IMR-90 (cell line): ENCODE results near the gene OTOL1. TPM values are rescaled to one million over a fixed set of nuclear protein-coding genes. Genes with fewer than 3 reads are reported as not detected.

Experiments used
- ATAC-seq: fragments of 200-7000 bp; cut with Tn5 transposase; 2 replicates; pipeline ENCODE4 v1.9.1; 2020; ENCODE audit warnings: low read depth, mild to moderate bottlenecking, moderate library complexity
- BruUV-seq: library from RNA; stranded (reverse); fragments of 400-500 nt; replicated peaks from 2 replicates; lab custom pipeline; 2021; lab: Mats Ljungman, UMichigan
- CTCF ChIA-PET: fragments of 300-600 bp; formaldehyde crosslinking; extraction: SDS; loops from one replicate; lab custom pipeline; 2021; ENCODE audit warnings: antibody characterized with exemption; lab: Yijun Ruan, JAX
- POLR2A ChIA-PET: fragments of 300-600 bp; sonication (Branson Sonifier 250); formaldehyde crosslinking; loops from one replicate; lab custom pipeline; 2022; ENCODE audit warnings: antibody characterized with exemption; ENCODE audit not compliant: unreplicated experiment; lab: Charles Lee
- DNase-seq: peaks from one replicate; pipeline ENCODE4 v3.0.0; 2013
- H2AFZ ChIP-seq: replicated peaks from 2 replicates; pipeline ENCODE3; 2013; ENCODE audit warnings: low read length, mild to moderate bottlenecking; ENCODE audit not compliant: poor library complexity
- H2AK5ac ChIP-seq: 2 replicates; pipeline ENCODE4 v1.6.1; 2013; ENCODE audit warnings: low read depth, low read length, inconsistent platforms
- H2AK9ac ChIP-seq: replicated peaks from 2 replicates; pipeline ENCODE3; 2013; ENCODE audit warnings: mild to moderate bottlenecking, low read depth, low read length, moderate library complexity; ENCODE audit not compliant: poor library complexity
- H2BK120ac ChIP-seq: 2 replicates; pipeline ENCODE4 v1.6.1; 2013; ENCODE audit warnings: low read depth, low read length, inconsistent platforms
- H2BK15ac ChIP-seq: 3 replicates; pipeline ENCODE4 v1.6.1; 2013; ENCODE audit warnings: low read depth, low read length, inconsistent platforms
- H2BK20ac ChIP-seq: 2 replicates; pipeline ENCODE4 v1.6.1; 2013; ENCODE audit warnings: low read depth, mild to moderate bottlenecking, inconsistent platforms, low read length, moderate library complexity
- H2BK5ac ChIP-seq: 2 replicates; pipeline ENCODE4 v1.6.1; 2013; ENCODE audit warnings: mild to moderate bottlenecking, low read depth, low read length, inconsistent platforms; ENCODE audit not compliant: poor library complexity, severe bottlenecking
- H3K14ac ChIP-seq: replicated peaks from 2 replicates; pipeline ENCODE4 v1.6.1; 2013; ENCODE audit warnings: low read depth, low read length, inconsistent platforms
- H3K18ac ChIP-seq: 2 replicates; pipeline ENCODE4 v1.6.1; 2013; ENCODE audit warnings: low read depth, low read length, control low read depth
- H3K23ac ChIP-seq: 2 replicates; pipeline ENCODE4 v1.6.1; 2013; ENCODE audit warnings: low read depth, low read length, inconsistent platforms
- H3K27ac ChIP-seq: 2 replicates; pipeline ENCODE4 v1.5.1; 2013; ENCODE audit warnings: mild to moderate bottlenecking, control low read depth, low read length; ENCODE audit not compliant: insufficient read depth
- H3K27me3 ChIP-seq: 2 replicates; pipeline ENCODE4 v1.6.1; 2013; ENCODE audit warnings: low read length; ENCODE audit not compliant: control insufficient read depth, insufficient read depth
- H3K36me3 ChIP-seq: 2 replicates; pipeline ENCODE4 v1.6.1; 2013; ENCODE audit warnings: low read length, mixed read lengths; ENCODE audit not compliant: control insufficient read depth, insufficient read depth
- H3K4ac ChIP-seq: 2 replicates; pipeline ENCODE4 v1.6.1; 2013; ENCODE audit warnings: low read depth, low read length, inconsistent platforms
- H3K4me1 ChIP-seq: 2 replicates; pipeline ENCODE4 v1.6.1; 2013; ENCODE audit warnings: low read length, mixed read lengths; ENCODE audit not compliant: control insufficient read depth, insufficient read depth
- H3K4me2 ChIP-seq: 2 replicates; pipeline ENCODE4 v1.6.1; 2013; ENCODE audit warnings: low read depth, mild to moderate bottlenecking, control low read depth, low read length, moderate library complexity
- H3K4me3 ChIP-seq: 2 replicates; pipeline ENCODE4 v1.5.1; 2013; ENCODE audit warnings: low read depth, mild to moderate bottlenecking, control low read depth, low read length, moderate library complexity; ENCODE audit not compliant: insufficient read depth
- H3K56ac ChIP-seq: 2 replicates; pipeline ENCODE4 v1.6.1; 2013; ENCODE audit warnings: low read length, inconsistent platforms; ENCODE audit not compliant: insufficient read depth; ENCODE audit errors: extremely low read depth
- H3K79me1 ChIP-seq, 2 experiments: 2 replicates each; pipeline ENCODE4 v1.6.1; 2013; ENCODE audit warnings: low read length in 2 of 2, inconsistent platforms in 1 of 2, low read depth in 1 of 2
- H3K9ac ChIP-seq: 2 replicates; pipeline ENCODE4 v1.6.1; 2013; ENCODE audit warnings: low read depth, low read length, control low read depth
- H3K9me1 ChIP-seq: 2 replicates; pipeline ENCODE4 v1.6.1; 2013; ENCODE audit warnings: low read length, inconsistent platforms; ENCODE audit not compliant: insufficient read depth
- H3K9me3 ChIP-seq: 2 replicates; pipeline ENCODE4 v1.6.1; 2013; ENCODE audit warnings: low read length; ENCODE audit not compliant: control insufficient read depth, insufficient read depth
- H4K20me1 ChIP-seq: 2 replicates; pipeline ENCODE4 v1.6.1; 2013; ENCODE audit warnings: low read length, inconsistent platforms; ENCODE audit not compliant: insufficient read depth
- H4K5ac ChIP-seq: 2 replicates; pipeline ENCODE4 v1.6.1; 2013; ENCODE audit warnings: mild to moderate bottlenecking, low read depth, low read length, control low read depth
- H4K8ac ChIP-seq, 2 experiments: 2 replicates each; pipeline ENCODE4 v1.6.1; 2013; ENCODE audit warnings: low read depth in 2 of 2, low read length in 2 of 2, control low read depth in 1 of 2, inconsistent platforms in 1 of 2
- H4K91ac ChIP-seq: 2 replicates; pipeline ENCODE4 v1.6.1; 2013; ENCODE audit warnings: low read depth, low read length, inconsistent platforms; ENCODE audit not compliant: insufficient read depth
- CEBPB ChIP-seq: IDR thresholded peaks from 2 replicates; pipeline ENCODE4 v1.6.1; 2012; ENCODE audit warnings: low read depth, low read length, improper control_type of control experiment
- FOS ChIP-seq: fragments of 150-350 bp; IDR thresholded peaks from 2 replicates; pipeline ENCODE4 v1.6.1; 2016; ENCODE audit warnings: low read depth, low read length
- MAFK ChIP-seq: IDR thresholded peaks from 2 replicates; pipeline ENCODE4 v1.6.1; 2012; ENCODE audit warnings: low read depth, low read length, improper control_type of control experiment
- MAZ ChIP-seq: IDR thresholded peaks from 2 replicates; pipeline ENCODE4 v1.6.1; 2012; ENCODE audit warnings: low read depth, mild to moderate bottlenecking, low read length, improper control_type of control experiment, moderate library complexity, borderline replicate concordance
- MXI1 ChIP-seq: IDR thresholded peaks from 2 replicates; pipeline ENCODE4 v1.6.1; 2012; ENCODE audit warnings: low read depth, mild to moderate bottlenecking, low read length, moderate library complexity, borderline replicate concordance
- NFE2L2 ChIP-seq: fragments of 150-350 bp; IDR thresholded peaks from 2 replicates; pipeline ENCODE4 v1.6.1; 2016; ENCODE audit warnings: low read depth, mild to moderate bottlenecking, low read length
- POLR2A ChIP-seq: IDR thresholded peaks from 2 replicates; pipeline ENCODE4 v1.6.1; 2012; ENCODE audit warnings: mild to moderate bottlenecking, low read depth, low read length
- RAD21 ChIP-seq: IDR thresholded peaks from 2 replicates; pipeline ENCODE4 v1.6.1; 2012; ENCODE audit warnings: low read length, improper control_type of control experiment
- RCOR1 ChIP-seq: IDR thresholded peaks from 2 replicates; pipeline ENCODE4 v1.6.1; 2012; ENCODE audit warnings: mild to moderate bottlenecking, low read length, improper control_type of control experiment; ENCODE audit not compliant: insufficient replicate concordance
- SMC3 ChIP-seq: fragments of 150-350 bp; IDR thresholded peaks from 2 replicates; pipeline ENCODE4 v1.6.1; 2016; ENCODE audit warnings: low read depth, mild to moderate bottlenecking, antibody characterized with exemption, low read length, moderate library complexity
- WGBS, 2 experiments: methylation state at CpG; one replicate each; pipeline versions ENCODE4 v1.1.5 to v1.1.7; 2013; ENCODE audit warnings: missing lambda C conversion rate in 2 of 2; ENCODE audit not compliant: insufficient read length in 1 of 2; ENCODE audit errors: extremely low coverage in 2 of 2; 5-methylcytosine and 5-hydroxymethylcytosine counted together
- dilution Hi-C: fragments of 300-500 bp; cut with HindIII; formaldehyde crosslinking; loops from one replicate; pipeline ENCODE4 v1.14.3; 2018; ENCODE audit warnings: low sequenced_read_pairs; ENCODE audit not compliant: unreplicated experiment
- in situ Hi-C: fragments of 300-500 bp; cut with MboI; formaldehyde crosslinking; loops from 3 replicates; pipeline ENCODE4 v1.14.3; 2019; ENCODE audit warnings: low sequenced_read_pairs, inconsistent platforms, mixed read lengths
- intact Hi-C: fragments of 100-400 bp; cut with micrococcal nuclease; formaldehyde crosslinking; loops from 2 replicates; pipeline ENCODE4 v1.10.0; 2022
- polyA plus RNA-seq, 3 experiments: library from polyadenylated mRNA; depleted of rRNA; stranded (reverse); fragments of >200 nt; gene quantifications; 2 replicates each; pipeline ENCODE4 v1.2.3, GENCODE V29; 2012; ENCODE audit warnings: low replicate concordance in 1 of 3
- total RNA-seq: library from RNA; depleted of rRNA; stranded (reverse); fragments of >200 nt; gene quantifications from 2 replicates; pipeline ENCODE4 v1.2.3, GENCODE V29; 2012
- TF ChIP-seq, protein P1 (sequence below): fragments of 150-350 bp; IDR thresholded peaks from 2 replicates; pipeline ENCODE4 v1.6.1; 2017; ENCODE audit warnings: mild to moderate bottlenecking, antibody characterized with exemption, low read length, low read depth

OTOL1 gene
- total and polyA plus RNA-seq, 2 of the 4 experiments (the other 2 are of a cell fraction), result not detected

DNA sequence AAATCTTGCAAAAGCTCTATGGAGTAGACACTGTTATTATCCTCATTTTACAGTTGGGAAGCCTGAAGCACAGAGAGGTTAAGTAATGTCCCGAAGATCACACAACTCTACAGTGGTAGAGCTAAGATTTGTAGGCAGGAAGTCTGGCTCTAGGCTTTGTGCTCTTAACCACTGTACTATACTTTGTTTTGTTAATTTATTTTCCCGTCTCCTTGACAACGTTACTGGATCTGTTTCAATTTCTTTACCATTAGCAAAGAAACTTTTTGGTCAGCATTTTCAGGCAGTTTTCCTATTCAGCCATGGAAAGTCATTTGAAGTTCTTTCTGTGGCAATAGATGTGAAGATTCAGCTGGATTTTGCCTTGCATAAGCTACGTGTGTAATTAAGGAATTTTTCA, 51.7 kb downstream of the OTOL1 start:
- BruUV-seq, result no TSS peak
- Histone ChIP-seq H3K9me1 (no peaks in the 10 kb centered on the region), H2BK5ac (no peak overlapping the region), H3K4me1 (no peaks in the 10 kb centered on the region), H3K36me3 (no peaks in the 10 kb centered on the region), H4K20me1 (no peaks in the 10 kb centered on the region), H3K9ac (no peak overlapping the region), H2BK20ac (no peak overlapping the region), H2AK9ac (no peak overlapping the region), H3K4me2 (no peak overlapping the region), H3K23ac (no peak overlapping the region), H3K27me3 (no peaks in the 10 kb centered on the region), H3K79me1 (no peaks in the 10 kb centered on the region), H2AK5ac (no peak overlapping the region), H4K91ac (no peak overlapping the region), H4K8ac (no peak overlapping the region), H2BK120ac (no peak overlapping the region), H3K4ac (no peak overlapping the region), H2AFZ (no peak overlapping the region), H3K18ac (no peak overlapping the region), H3K14ac (no peak overlapping the region), H3K4me3 (no peak overlapping the region), H4K5ac (no peak overlapping the region), H2BK15ac (no peak overlapping the region), H3K9me3 (peaks cover 2% of the 10 kb centered on the region; the same call in 1 of the 2 replicates), H3K27ac (no peak overlapping the region), H3K56ac (no peak overlapping the region)
- ATAC-seq (no peak), DNase-seq (no peak)
- intact Hi-C loops, result no loop called here
- ChIA-PET POLR2A (no interaction called here), CTCF (no interaction called here)
- dilution Hi-C loops, result no loop called here
- no peak for TF ChIP-seq MAFK
- no peak for TF ChIP-seq MXI1
- TF ChIP-seq RAD21, result no peak
- TF ChIP-seq SMC3, result no peak
- TF ChIP-seq CEBPB, result no peak
- no peak for TF ChIP-seq NFE2L2
- no peak for TF ChIP-seq MAZ
- no peak for TF ChIP-seq FOS
- TF ChIP-seq POLR2A, result no peak
- TF ChIP-seq RCOR1, result no peak
- TF ChIP-seq, protein P1, sequence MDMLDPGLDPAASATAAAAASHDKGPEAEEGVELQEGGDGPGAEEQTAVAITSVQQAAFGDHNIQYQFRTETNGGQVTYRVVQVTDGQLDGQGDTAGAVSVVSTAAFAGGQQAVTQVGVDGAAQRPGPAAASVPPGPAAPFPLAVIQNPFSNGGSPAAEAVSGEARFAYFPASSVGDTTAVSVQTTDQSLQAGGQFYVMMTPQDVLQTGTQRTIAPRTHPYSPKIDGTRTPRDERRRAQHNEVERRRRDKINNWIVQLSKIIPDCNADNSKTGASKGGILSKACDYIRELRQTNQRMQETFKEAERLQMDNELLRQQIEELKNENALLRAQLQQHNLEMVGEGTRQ, result no peak
- no CpG with 5 or more reads among the region's 4 CpGs for WGBS, 2 experiments
- in situ Hi-C loops, result no loop called here
